ENCODE results near the gene GRIK4. TPM values are rescaled to one million over a fixed set of nuclear protein-coding genes. Genes with fewer than 3 reads are reported as not detected.

Gene GRIK4
- total and polyA plus RNA-seq, 9 of the 15 experiments (the other 6 are each of a cell fraction or from before 2014, with no cell fraction given): not detected

DNA sequence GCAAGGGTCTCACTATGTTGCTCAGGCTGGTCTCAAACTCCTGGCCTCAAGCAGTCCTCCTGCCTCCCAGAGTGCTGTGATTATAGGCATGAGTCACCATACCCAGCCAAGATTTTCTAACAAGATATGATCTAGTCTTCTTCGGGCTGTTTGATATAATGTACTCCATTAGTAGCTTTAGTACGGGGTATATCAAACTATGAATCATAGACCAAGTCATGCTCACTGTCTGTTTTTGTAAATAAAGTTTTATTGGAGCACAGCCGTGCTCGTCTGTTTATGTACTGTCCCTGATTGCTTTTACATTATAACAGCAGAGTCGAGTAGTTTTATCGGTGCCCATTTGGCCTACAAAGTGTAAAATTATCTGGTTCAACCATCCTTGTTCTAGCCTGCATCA, 43.9 kb upstream of the GRIK4 start (continued):
- TF ChIP-seq, protein P1, sequence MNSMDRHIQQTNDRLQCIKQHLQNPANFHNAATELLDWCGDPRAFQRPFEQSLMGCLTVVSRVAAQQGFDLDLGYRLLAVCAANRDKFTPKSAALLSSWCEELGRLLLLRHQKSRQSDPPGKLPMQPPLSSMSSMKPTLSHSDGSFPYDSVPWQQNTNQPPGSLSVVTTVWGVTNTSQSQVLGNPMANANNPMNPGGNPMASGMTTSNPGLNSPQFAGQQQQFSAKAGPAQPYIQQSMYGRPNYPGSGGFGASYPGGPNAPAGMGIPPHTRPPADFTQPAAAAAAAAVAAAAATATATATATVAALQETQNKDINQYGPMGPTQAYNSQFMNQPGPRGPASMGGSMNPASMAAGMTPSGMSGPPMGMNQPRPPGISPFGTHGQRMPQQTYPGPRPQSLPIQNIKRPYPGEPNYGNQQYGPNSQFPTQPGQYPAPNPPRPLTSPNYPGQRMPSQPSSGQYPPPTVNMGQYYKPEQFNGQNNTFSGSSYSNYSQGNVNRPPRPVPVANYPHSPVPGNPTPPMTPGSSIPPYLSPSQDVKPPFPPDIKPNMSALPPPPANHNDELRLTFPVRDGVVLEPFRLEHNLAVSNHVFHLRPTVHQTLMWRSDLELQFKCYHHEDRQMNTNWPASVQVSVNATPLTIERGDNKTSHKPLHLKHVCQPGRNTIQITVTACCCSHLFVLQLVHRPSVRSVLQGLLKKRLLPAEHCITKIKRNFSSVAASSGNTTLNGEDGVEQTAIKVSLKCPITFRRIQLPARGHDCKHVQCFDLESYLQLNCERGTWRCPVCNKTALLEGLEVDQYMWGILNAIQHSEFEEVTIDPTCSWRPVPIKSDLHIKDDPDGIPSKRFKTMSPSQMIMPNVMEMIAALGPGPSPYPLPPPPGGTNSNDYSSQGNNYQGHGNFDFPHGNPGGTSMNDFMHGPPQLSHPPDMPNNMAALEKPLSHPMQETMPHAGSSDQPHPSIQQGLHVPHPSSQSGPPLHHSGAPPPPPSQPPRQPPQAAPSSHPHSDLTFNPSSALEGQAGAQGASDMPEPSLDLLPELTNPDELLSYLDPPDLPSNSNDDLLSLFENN (IDR thresholded peaks at IDR 0.05; ENCODE audit: low read depth in 2 of 2, low read length in 2 of 2): no peak
- no peak for TF ChIP-seq HMGN3 (IDR thresholded peaks at IDR 0.05; ENCODE audit: borderline replicate concordance, extremely low read depth, insufficient read length, low read depth, low read length)

DNA sequence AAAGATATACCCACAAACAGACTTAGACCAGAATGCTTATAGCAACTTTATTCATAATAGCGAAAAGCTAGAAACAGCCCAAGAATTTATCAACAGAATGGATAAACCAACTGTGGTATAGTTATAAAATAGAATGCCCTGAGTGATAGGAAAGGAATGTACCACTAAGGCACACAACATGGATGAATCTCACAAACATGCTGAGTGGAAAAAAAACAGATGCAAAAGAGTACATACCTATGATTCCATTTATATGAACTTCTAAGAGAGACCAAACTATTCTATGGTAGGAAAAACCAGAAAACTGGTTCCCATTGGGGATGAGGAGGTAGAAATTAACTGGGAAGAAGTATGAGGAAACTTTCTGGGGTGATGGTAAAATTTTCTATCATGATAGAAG, 40.4 kb upstream of the GRIK4 start:
- no peak overlapping the region for H2AFZ ChIP-seq (ENCODE audit: low read depth, low read length)
- no peak overlapping the region for H3K27ac ChIP-seq (ENCODE audit: extremely low read depth, low read depth, low read length)
- ChIA-PET CTCF (ENCODE audit: low intra/inter-chr PET ratio) (no interaction called here), POLR2A (no interaction called here)
- H3K9me3 ChIP-seq (replicated peaks; ENCODE audit: control insufficient read depth, insufficient read depth, low read depth, low read length): no peaks in the 10 kb centered on the region
- H3K36me3 ChIP-seq (ENCODE audit: control insufficient read depth, insufficient read depth, low read length): peaks cover 73% of the 10 kb centered on the region
- in situ Hi-C loops (cut with MboI) (no loop called here), intact Hi-C loops (cut with micrococcal nuclease) (no loop called here)
- no peaks in the 10 kb centered on the region for H3K27me3 ChIP-seq (ENCODE audit: control insufficient read depth in 2 of 2, insufficient read depth in 2 of 2, low read length in 2 of 2)
- H3K4me2 ChIP-seq (ENCODE audit: insufficient read depth, low read length): no peak overlapping the region
- no peak for ATAC-seq
- BruUV-seq (replicated peaks): no TSS peak
- H4K20me1 ChIP-seq (replicated peaks; ENCODE audit: control insufficient read depth, insufficient read depth, low read length): no peaks in the 10 kb centered on the region
- FAIRE-seq: no peak
- no peak overlapping the region for H3K4me3 ChIP-seq
- no peaks in the 10 kb centered on the region for H3K79me2 ChIP-seq (ENCODE audit: control insufficient read depth, insufficient read depth, low read length)
- no peaks in the 10 kb centered on the region for H3K4me1 ChIP-seq (replicated peaks in 1 of 2; ENCODE audit: control insufficient read depth in 2 of 2, insufficient read depth in 2 of 2, low read length in 2 of 2)
- no peaks in the 10 kb centered on the region for H3K9me1 ChIP-seq (ENCODE audit: control insufficient read depth, insufficient read depth, low read length)
- WGBS (ENCODE audit: insufficient coverage, low coverage, missing lambda C conversion rate): 96% methylated on average over 1 of the region's 1 CpG
- DNase-seq (ENCODE audit: extremely low read depth in 1 of 4, low spot score in 3 of 4): no peak
- TF ChIP-seq DNMT1 (IDR thresholded peaks at IDR 0.05) (no peak), ZEB2 (IDR thresholded peaks at IDR 0.05) (no peak), CCAR2 (IDR thresholded peaks at IDR 0.05; ENCODE audit: low read depth, low read length) (no peak), NR3C1 (CRISPR knock-in tag; IDR thresholded peaks at IDR 0.05) (no peak), ZBTB8A (IDR thresholded peaks at IDR 0.05; ENCODE audit: partially characterized antibody) (no peak), COPS2 (conservative IDR thresholded peaks at IDR 0.05) (no peak)
- TF ChIP-seq, protein P2, sequence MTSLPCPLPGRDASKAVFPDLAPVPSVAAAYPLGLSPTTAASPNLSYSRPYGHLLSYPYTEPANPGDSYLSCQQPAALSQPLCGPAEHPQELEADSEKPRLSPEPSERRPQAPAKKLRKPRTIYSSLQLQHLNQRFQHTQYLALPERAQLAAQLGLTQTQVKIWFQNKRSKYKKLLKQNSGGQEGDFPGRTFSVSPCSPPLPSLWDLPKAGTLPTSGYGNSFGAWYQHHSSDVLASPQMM (CRISPR knock-in tag; IDR thresholded peaks at IDR 0.05): no peak
- TF ChIP-seq, protein P3, sequence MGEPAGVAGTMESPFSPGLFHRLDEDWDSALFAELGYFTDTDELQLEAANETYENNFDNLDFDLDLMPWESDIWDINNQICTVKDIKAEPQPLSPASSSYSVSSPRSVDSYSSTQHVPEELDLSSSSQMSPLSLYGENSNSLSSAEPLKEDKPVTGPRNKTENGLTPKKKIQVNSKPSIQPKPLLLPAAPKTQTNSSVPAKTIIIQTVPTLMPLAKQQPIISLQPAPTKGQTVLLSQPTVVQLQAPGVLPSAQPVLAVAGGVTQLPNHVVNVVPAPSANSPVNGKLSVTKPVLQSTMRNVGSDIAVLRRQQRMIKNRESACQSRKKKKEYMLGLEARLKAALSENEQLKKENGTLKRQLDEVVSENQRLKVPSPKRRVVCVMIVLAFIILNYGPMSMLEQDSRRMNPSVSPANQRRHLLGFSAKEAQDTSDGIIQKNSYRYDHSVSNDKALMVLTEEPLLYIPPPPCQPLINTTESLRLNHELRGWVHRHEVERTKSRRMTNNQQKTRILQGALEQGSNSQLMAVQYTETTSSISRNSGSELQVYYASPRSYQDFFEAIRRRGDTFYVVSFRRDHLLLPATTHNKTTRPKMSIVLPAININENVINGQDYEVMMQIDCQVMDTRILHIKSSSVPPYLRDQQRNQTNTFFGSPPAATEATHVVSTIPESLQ (CRISPR knock-in tag; IDR thresholded peaks at IDR 0.05): no peak
- TF ChIP-seq, protein P4, sequence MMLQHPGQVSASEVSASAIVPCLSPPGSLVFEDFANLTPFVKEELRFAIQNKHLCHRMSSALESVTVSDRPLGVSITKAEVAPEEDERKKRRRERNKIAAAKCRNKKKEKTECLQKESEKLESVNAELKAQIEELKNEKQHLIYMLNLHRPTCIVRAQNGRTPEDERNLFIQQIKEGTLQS (IDR thresholded peaks at IDR 0.05): no peak
- TF ChIP-seq, protein P4 (CRISPR knock-in tag; conservative IDR thresholded peaks at IDR 0.05): no peak
- H3K9ac ChIP-seq (ENCODE audit: insufficient read depth in 1 of 2, low read depth in 2 of 2, low read length in 2 of 2): no peak overlapping the region

Measured in K562 (cell line).